Measurements from ENCODE around the gene KDM6A.
"Not testable (repeated sequence)": the region's sequence is repeated elsewhere in the genome, so short reads cannot be mapped to it uniquely, and the experiment has no call there.

The KDM6A gene

DNA sequence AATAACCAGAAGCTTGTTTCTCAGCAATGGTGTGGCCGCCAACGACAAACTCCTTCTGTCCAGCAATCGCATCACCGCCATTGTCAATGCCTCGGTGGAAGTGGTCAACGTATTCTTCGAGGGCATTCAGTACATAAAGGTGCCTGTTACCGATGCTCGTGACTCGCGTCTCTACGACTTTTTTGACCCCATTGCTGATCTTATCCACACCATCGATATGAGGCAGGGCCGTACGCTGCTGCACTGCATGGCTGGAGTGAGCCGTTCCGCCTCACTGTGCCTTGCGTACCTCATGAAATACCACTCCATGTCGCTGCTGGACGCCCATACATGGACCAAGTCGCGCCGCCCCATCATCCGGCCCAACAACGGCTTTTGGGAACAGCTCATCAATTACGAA is 28.8 kb upstream of the KDM6A start:
- DNase-seq (ENCODE audit: low read depth) = no peak
- TF ChIP-seq, protein P1, sequence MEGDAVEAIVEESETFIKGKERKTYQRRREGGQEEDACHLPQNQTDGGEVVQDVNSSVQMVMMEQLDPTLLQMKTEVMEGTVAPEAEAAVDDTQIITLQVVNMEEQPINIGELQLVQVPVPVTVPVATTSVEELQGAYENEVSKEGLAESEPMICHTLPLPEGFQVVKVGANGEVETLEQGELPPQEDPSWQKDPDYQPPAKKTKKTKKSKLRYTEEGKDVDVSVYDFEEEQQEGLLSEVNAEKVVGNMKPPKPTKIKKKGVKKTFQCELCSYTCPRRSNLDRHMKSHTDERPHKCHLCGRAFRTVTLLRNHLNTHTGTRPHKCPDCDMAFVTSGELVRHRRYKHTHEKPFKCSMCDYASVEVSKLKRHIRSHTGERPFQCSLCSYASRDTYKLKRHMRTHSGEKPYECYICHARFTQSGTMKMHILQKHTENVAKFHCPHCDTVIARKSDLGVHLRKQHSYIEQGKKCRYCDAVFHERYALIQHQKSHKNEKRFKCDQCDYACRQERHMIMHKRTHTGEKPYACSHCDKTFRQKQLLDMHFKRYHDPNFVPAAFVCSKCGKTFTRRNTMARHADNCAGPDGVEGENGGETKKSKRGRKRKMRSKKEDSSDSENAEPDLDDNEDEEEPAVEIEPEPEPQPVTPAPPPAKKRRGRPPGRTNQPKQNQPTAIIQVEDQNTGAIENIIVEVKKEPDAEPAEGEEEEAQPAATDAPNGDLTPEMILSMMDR (IDR thresholded peaks at IDR 0.05; ENCODE audit: insufficient read depth, low read depth, low read length, missing control alignments) = no peak
- H3K4me3 ChIP-seq (ENCODE audit: low read length) = no peak overlapping the region

DNA sequence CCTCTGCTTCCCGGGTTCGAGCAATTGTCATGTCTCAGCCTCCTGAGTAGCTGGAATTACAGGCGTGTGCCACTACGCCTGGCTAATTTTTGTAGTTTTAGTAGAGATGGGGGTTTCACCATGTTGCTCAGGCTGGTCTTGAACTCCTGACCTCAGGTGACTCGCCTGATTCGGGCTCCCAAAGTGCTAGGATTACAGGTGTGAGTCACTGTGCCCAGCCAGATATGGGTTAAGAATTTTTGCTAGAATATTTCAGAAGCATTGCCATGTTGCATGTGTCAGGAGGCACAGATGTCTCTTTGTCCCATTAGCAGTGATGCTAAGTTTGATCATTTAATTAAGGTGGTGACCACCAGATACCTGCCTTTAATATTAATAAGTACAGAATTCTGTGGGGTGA is 22.1 kb upstream of the KDM6A start:
- not testable (repeated sequence) for H3K4me3 ChIP-seq (ENCODE audit: low read length); DNase-seq (ENCODE audit: low read depth)

DNA sequence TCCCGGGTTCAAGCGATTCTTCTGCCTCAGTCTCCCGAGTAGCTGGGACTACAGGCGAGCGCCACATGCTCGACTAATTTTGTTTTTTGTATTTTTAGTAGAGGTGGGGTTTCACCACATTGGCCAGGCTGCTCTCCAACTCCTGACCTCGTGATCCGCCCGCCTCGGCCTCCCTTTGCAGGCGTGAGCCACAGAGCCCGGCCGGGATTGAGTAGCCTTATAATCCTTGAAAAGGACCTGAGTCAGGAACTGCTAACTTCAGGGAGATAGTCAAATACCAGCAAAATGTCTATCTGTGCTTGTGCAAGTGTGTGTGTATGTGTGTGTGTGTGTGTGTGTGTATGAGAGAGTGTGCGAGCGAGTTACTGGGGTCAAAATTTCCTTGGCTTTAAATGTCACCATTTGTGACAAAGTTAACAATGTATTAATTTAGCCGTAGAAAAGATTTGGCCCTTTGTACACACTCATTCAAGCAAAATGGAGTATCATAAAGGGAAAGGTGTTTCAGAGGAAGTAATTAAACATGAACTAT is 1.8 kb upstream of the KDM6A start:
- peak overlapping the region; percentile 60 for H3K4me3 ChIP-seq (ENCODE audit: low read length)
- TF ChIP-seq, protein P1 (IDR thresholded peaks at IDR 0.05; ENCODE audit: insufficient read depth, low read depth, low read length, missing control alignments) = no peak
- peak; percentile 14 for DNase-seq (ENCODE audit: low read depth)

DNA sequence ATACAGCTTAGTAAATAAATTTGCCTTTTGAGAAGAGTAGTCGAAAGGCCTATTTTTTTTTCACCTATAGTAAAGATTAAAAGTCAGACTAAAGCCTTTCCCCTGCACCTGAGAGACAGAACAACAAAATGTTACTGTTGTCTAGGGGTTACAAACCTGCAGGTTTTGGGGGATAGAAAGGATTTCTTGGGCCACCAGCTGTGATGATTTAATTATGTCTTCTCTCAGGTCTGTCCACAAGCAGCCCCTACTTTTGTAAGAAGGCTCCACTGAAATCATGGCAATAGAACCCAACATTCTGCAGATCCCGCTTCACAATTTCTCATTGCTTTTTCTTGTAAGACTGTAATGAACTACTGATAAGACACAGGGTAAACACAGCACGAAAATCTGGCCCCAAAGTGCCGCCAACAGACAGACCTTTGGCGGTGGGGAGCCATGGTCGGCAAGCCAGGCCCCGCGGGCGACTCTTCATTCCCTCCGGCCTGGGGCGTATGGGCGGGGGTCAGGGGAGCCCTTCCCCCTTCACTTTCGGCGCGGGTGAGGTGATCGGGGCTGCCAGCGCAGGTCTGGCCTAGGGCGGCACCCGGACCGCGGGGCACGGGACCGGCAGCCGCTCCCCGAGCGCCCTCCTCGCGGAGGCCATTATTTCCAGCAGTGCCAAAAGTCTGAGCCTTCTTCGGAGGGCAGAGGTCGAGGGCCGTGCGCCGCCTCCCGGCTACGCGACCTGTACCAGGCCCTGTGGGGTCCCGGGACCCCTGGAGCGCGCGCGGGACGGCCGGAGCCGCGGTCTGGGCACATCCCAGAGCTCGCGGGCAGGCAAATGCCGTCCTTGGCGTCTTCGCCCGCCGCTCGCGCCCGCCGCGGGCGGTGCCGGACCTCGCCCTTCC is 812 bp upstream of the KDM6A start:
- peak overlapping the region; percentile 60 for H3K4me3 ChIP-seq (ENCODE audit: low read length)
- peak; percentile 22 for DNase-seq (ENCODE audit: low read depth)
- TF ChIP-seq, protein P1 (IDR thresholded peaks at IDR 0.05; ENCODE audit: insufficient read depth, low read depth, low read length, missing control alignments) = no peak

DNA sequence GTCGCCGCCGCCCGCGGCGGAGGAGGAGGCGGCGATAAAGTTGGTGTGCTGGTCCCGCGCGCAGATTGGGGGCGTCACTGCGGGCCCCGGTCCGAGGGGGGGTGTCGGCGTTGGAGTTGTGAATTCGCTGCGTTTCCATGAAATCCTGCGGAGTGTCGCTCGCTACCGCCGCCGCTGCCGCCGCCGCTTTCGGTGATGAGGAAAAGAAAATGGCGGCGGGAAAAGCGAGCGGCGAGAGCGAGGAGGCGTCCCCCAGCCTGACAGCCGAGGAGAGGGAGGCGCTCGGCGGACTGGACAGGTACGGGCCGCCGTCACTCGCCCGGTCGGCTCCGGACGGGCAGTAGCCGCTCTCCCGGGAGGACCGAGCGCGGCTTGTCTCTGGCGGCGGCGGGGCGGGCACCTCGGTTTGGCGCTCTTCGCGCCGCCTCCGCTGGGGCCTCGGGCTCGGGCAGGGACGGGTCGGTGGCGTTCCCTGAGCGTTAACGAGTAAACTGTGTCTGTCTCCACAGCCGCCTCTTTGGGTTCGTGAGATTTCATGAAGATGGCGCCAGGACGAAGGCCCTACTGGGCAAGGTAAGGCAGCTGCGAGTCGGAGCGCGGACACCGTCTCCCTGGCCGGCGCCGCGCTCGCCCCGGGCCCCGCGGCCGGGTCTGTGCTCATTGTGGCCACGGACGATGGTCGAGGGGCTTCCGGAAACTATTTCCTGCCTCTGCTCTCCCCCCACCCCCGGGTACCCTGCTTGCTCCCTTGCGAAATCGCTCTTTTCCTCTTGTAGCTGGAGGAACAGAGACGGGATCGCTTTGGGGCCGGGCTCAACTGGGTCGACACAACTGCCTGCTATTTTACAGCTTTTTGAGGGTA is 658 bp downstream of the KDM6A start:
- peak; percentile 52 for DNase-seq (ENCODE audit: low read depth)
- H3K4me3 ChIP-seq (ENCODE audit: low read length) = peak overlapping the region; percentile 70
- TF ChIP-seq, protein P1 (IDR thresholded peaks at IDR 0.05; ENCODE audit: insufficient read depth, low read depth, low read length, missing control alignments) = no peak

DNA sequence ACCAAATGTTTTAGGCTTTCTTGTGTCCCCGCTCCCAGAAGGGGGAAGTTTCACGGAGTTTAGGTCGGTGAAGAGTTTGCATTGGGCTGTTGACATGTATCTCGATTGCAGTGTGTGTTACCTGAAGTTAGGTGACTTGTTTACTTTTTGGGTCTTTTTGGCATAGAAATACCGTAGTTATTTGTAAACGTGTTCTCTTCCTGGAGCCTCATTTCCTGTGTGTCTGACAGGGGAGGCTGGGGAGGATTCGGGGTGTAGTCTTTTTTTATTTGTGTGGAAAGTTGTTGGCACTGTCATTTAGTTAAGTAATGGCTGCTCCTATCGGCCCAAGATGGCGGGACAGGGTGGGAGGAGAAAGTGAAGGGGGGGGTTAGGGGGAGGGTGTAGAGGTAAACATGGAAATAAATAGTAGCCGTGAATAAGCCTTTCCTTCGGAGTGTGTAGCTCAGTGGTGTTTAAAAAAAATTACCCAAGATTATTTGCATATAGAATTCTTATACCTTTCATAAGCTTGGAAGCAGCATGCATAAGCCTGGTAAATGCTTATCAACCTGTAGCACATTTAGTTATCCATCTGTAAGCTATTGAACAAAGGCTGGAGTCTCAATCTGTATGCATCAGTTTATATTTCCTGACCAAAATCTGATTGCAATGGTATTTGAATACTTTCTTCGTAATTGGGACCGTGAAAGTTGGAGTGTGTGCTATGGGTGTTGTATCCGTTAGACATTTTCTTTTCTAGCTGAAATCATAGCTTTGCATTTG is 1.6 kb downstream of the KDM6A start:
- DNase-seq (ENCODE audit: low read depth) = peak; percentile 46
- TF ChIP-seq, protein P1 (IDR thresholded peaks at IDR 0.05; ENCODE audit: insufficient read depth, low read depth, low read length, missing control alignments) = no peak
- H3K4me3 ChIP-seq (ENCODE audit: low read length) = peak overlapping the region; percentile 70
